ENCODE data around the gene PDHX.
"Not testable (repeated sequence)": the region's sequence is repeated elsewhere in the genome, so short reads cannot be mapped to it uniquely, and the experiment has no call there.

The PDHX gene

DNA sequence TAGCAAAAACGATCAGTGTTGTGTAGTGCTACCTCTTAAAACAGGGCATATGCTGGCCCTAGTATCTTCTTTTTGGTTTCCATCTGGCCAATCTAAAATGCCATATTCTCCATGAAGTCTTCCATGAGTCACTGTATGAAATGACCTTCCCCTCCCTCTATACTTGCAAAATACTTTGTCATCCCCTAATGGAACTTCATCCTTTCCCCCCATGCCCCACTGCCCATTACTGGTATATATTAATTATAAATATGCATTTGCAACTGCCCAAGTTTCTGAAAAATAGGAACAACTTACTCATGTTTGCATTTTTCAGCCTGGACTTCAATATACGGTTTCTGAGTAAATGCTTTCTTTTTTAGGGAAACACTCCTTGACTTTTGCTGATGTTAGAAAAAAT lies 4.7 kb upstream of the PDHX start:
- no peak for DNase-seq (ENCODE audit: low spot score)

- DNase-seq (ENCODE audit: low spot score): not testable (repeated sequence)
These were observed 2.9 kb upstream of the PDHX start for GRCh38 chr11:34913556-34913955.

GRCh38 chr11:34915136-34916014 lies 1.0 kb upstream of the PDHX start:
- DNase-seq (ENCODE audit: low spot score): no peak

GRCh38 chr11:34916843-34917770 lies 689 bp downstream of the PDHX start:
- no peak for DNase-seq (ENCODE audit: low spot score)

DNA sequence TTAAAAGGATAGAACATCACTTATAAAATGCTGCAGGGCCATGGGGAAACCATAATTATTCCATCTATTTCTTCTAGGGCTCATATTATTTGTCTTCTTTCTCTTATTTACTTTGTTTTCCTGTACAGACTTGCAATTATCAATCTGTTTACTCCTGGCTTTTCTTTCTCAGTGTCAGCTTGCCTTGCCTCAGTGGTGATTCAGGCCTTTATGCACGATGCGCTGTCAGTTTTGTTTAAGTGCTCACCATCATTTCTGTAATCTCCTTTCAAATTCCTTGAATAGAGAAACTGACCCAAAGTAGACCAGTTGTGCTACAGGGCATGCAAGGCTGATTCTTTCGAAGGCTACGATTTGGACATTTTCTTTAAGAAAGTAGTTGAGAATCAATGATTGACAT lies 4.7 kb downstream of the PDHX start:
- no peak for DNase-seq (ENCODE audit: low spot score)

GRCh38 chr11:34924714-34925113 lies 8.3 kb downstream of the PDHX start:
- DNase-seq (ENCODE audit: low spot score): no peak

- DNase-seq (ENCODE audit: low spot score): peak; percentile 52
These were observed 9.8 kb downstream of the PDHX start for GRCh38 chr11:34926101-34926830.

DNA sequence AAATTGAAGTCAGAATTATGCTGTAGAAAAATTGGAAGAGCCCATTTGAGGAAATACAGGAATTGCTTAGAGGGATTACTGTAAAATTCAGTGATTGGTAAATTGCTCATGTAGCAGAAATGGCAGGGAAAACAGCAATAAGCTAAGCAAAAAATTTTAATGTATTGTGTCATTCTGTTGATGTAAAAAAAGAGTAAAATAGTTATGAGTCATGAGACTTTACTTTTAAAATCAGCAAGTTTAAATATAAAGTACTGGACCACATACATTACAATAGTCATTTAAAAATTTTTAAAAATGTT lies 10.4 kb downstream of the PDHX start:
- DNase-seq (ENCODE audit: low spot score): no peak

DNA sequence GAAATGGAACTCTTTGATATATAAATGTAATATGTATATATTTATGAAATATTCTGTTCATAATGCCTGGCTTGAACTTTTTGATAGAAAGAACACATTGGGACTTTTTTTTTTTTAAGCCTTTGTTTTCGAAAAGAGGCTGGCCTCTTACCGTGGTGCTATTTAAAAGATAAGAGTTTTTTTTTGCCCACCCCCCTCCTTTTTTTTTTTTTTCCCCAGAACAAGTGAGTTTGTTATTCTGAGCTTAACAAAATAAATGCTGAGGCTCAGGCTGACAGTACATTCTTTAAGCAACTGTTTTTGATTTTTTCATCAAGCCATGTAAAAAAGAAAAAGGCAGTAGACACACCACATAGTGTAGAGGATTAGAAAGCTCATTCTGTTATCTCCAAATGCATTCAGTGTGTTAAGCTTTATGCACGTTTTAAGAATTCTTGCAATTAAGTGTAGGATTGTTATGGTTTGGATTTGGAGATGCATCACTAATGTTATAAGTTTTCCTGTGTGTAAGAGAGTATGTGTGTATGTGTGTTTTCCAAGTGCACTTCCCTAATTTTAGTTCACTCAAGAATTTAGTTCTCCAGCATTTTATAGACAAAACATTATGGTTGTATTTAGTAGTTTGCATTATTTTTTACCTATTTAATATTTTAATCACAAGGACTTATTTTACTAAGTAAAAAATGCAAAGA lies 12.0 kb downstream of the PDHX start:
- no peak for DNase-seq (ENCODE audit: low spot score)

GRCh38 chr11:34928960-34929680 lies 12.7 kb downstream of the PDHX start:
- DNase-seq (ENCODE audit: low spot score): no peak

GRCh38 chr11:34929794-34930763 lies 13.7 kb downstream of the PDHX start:
- no peak for DNase-seq (ENCODE audit: low spot score)

GRCh38 chr11:34936945-34937629 lies 20.7 kb downstream of the PDHX start:
- no peak for DNase-seq (ENCODE audit: low spot score)

DNA sequence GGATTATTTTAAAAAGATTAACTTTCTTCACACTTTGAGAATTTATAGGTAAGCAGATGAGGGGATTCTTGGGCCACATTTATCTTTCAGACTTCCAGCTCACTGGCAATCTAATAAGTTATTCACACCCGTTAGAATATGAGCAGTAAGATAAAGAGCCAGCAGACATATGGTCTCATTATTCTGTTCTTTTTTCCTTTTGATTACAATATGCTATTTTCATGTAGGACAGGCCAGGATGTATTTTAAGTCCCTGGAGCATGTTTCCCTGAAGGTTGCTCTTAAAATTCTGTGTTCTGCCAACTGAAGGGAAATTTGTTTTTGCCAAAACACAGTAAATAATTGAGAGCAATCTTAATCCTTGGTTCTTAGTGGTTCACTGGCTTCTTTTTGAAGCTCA lies 22.2 kb downstream of the PDHX start:
- no peak for DNase-seq (ENCODE audit: low spot score)

- DNase-seq (ENCODE audit: low spot score): no peak
These were observed 23.7 kb downstream of the PDHX start for GRCh38 chr11:34940026-34940677.

- no peak for DNase-seq (ENCODE audit: low spot score)
These were observed 25.3 kb downstream of the PDHX start for GRCh38 chr11:34941688-34942087.

GRCh38 chr11:34944692-34945091 lies 28.3 kb downstream of the PDHX start:
- no peak for DNase-seq (ENCODE audit: low spot score)

GRCh38 chr11:34948696-34949095 lies 32.3 kb downstream of the PDHX start:
- DNase-seq (ENCODE audit: low spot score): no peak

GRCh38 chr11:34953955-34954354 lies 37.5 kb downstream of the PDHX start:
- DNase-seq (ENCODE audit: low spot score): peak; percentile 2

GRCh38 chr11:34957206-34957605 lies 40.8 kb downstream of the PDHX start:
- no peak for DNase-seq (ENCODE audit: low spot score)
